ENCODE results near the gene GALNS.

GALNS gene

DNA sequence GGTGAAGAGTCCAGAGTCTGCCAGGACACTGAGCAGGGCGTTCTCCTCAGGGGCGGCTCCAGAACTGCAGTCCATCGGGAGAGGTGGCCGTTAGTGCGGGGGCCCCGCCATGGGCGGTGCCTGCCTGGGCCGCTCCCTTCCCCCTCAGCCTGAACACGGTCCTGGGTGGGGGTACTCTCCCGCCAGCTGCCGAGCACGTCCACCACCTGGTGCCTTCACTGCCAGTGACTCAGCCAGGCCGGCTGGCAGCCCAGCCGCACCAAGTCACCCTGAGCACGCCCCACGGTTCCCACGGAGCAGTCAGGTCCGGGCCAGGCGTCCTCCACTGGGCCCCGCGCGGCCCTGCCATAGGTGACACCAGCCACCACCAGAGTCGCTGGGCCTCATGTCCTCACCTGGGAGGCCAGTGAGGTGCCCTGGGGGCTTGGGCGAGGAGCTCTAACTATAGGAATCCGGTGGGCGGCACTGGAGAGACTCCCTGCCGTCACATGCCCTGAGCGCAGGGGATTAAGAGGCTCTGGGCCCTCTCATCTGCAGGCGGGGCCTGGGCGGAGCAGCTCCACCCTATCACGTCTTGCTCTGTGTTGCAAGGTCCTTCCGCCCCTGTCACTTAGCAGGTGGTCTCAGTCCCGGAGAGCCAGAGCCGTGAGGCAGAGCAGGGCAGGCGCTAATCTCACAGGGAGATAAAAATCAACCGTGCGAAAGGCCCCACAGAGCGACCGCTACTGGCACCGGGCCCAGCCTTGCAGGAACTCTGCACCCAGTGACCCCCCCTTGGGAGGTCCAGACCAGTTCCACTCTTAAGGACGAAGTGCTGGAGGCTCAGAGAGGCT lies 86.1 kb downstream of the GALNS start:
- Histone ChIP-seq H3K4me1 (ENCODE audit: control insufficient read depth, insufficient read depth, low read length) (peaks cover 93% of the 10 kb centered on the region), H3K9me3 (replicated peaks; ENCODE audit: low read length) (no peaks in the 10 kb centered on the region), H3K9ac (ENCODE audit: low read depth, low read length) (peak overlapping the region; percentile 56), H3K4me3 (ENCODE audit: low read length) (peak overlapping the region; percentile 56), H3K4me2 (ENCODE audit: low read length) (peak overlapping the region; percentile 82), H3K27me3 (ENCODE audit: control insufficient read depth, insufficient read depth, low read length) (no peaks in the 10 kb centered on the region), H3K36me3 (ENCODE audit: insufficient read depth, low read length) (peaks cover 11% of the 10 kb centered on the region)

DNA sequence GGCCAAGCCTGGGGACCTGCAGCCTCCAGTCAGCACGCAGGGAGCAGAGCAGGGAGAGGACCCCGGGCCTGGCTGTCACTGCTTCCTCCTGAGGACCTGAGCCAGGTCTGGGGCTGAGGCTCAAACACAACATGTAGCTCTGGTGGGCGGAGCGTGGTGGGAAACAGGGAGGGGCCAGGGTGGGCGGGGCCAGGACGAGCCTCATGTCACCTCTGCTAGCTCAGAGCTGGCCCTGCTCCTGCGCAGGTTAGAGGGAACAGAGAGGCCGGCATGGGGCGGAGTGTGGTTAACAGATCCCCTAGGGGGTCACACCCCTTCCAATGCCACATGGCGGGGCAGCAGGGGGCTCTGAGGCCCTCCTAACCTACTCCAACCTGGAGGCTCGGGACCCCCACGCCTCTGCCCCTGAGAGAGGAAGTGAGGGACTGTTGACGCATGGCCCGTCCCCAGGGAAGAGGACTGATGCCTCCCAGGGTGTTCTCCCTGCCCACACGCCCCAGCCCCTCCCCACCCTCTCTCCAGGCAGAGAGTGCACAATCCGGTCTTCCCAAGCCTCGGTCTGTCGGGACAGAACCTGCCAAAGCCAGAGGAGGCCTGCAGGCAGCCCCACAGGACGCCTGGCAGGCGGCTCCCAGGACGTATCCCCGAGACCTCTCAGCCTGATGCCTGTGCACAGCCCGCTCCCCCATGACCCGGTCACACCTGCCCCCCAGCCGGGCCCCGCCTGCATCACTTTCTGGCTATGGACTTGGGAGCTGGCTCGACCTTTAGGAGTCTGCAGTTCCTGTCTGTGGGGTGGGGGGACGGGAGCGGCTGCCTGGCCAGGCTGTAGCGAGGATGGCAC lies 86.9 kb downstream of the GALNS start:
- Histone ChIP-seq H3K27me3 (ENCODE audit: control insufficient read depth, insufficient read depth, low read length) (no peaks in the 10 kb centered on the region), H3K4me1 (ENCODE audit: control insufficient read depth, insufficient read depth, low read length) (peaks cover 96% of the 10 kb centered on the region), H3K36me3 (ENCODE audit: insufficient read depth, low read length) (peaks cover 7% of the 10 kb centered on the region), H3K4me2 (ENCODE audit: low read length) (peak overlapping the region; percentile 82), H3K4me3 (ENCODE audit: low read length) (peak overlapping the region; percentile 56), H3K9ac (ENCODE audit: low read depth, low read length) (peak overlapping the region; percentile 56), H3K9me3 (replicated peaks; ENCODE audit: low read length) (no peaks in the 10 kb centered on the region)

DNA sequence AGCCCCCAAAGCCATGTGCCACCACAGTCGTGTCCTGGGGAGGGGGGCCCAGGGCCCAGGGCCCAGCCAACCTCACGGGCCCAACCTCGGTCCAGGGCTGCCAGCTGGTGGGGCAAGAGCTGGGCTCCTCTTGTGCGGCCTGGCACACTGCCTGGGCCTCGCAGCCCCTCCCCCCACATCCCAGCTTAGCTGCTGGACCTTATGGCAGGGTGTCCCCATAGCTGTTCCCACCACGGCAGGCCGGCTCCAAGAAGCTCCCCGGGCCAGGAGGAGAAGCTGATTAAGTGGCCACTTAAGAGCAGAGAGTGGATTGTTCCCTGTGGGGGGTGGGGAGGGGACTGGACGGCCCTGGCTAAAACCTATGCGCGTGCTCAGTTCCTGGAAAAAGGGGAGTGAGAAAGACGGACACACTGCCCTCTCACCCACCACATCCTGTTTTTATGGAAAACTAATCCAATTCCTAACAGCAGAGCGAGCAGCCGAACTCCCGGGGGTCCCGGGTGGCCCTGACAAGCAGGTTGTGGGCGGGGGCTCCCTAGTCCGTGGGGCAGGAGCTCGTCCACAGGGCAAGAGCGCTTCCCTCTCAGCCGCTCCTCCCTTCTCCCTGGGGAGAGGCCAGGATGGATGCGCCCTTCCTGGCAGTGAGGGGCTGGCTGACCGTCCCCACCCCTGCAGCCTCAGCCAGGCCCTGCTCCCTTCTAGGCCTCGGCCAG lies 88.5 kb downstream of the GALNS start:
- H3K36me3 ChIP-seq (ENCODE audit: insufficient read depth, low read length), result peaks cover 16% of the 10 kb centered on the region
- peak overlapping the region; percentile 75 for H3K4me2 ChIP-seq (ENCODE audit: low read length)
- peak overlapping the region; percentile 53 for H3K9ac ChIP-seq (ENCODE audit: low read depth, low read length)
- H3K4me3 ChIP-seq (ENCODE audit: low read length), result peak overlapping the region; percentile 16
- peaks cover 86% of the 10 kb centered on the region for H3K4me1 ChIP-seq (ENCODE audit: control insufficient read depth, insufficient read depth, low read length)
- no peaks in the 10 kb centered on the region for H3K9me3 ChIP-seq (replicated peaks; ENCODE audit: low read length)
- H3K27me3 ChIP-seq (ENCODE audit: control insufficient read depth, insufficient read depth, low read length), result no peaks in the 10 kb centered on the region

DNA sequence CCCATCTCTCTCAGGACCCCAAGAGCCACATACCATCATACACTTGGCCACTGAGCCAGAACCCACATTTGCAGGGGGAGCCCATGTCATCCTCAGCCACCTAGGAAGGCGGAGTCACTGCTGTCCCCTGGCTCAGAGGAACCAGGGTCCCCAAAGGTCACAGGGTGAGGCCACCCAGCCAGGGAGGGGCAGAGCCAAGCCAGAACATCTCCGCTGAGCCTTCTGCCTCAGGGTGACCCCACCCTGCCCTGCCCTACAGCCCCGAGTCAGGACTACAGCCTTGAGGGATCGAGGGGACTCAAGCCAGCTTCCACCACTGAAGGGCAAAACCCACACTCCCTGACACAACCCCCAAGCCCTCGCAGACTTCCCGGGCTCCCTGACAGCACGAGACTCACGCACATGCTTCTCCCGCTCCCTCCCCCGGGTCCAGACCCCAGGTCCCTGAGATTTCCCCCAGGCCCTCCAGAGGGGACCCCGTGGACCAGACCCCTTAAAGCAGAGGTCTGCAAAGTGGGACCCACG lies 89.1 kb downstream of the GALNS start:
- Histone ChIP-seq H3K4me1 (ENCODE audit: control insufficient read depth, insufficient read depth, low read length) (peaks cover 80% of the 10 kb centered on the region), H3K4me3 (ENCODE audit: low read length) (peak overlapping the region; percentile 6), H3K9ac (ENCODE audit: low read depth, low read length) (peak overlapping the region; percentile 53), H3K27me3 (ENCODE audit: control insufficient read depth, insufficient read depth, low read length) (no peaks in the 10 kb centered on the region), H3K36me3 (ENCODE audit: insufficient read depth, low read length) (peaks cover 17% of the 10 kb centered on the region), H3K4me2 (ENCODE audit: low read length) (peak overlapping the region; percentile 75), H3K9me3 (replicated peaks; ENCODE audit: low read length) (no peaks in the 10 kb centered on the region)

DNA sequence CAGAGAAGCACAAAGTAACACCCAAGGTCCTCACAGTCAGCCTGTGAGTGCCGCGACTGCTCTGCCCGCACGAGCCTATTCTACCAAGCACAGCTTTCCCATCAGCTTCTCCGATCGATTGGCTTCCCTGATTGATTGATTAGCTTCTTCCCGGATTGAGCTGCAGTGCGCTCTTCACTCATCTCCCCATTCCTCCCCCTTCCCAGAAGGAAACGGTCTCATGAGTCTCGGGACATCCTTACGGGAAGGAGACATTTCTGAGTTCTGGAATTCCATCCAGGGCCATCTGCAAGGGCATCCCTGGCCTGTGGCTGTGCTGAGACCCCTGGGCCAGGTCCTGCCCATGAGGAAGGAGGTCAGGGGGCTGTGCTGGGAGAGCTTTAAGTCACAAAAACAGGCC lies 89.8 kb downstream of the GALNS start:
- H3K9ac ChIP-seq (ENCODE audit: low read depth, low read length), result no peak overlapping the region
- no peaks in the 10 kb centered on the region for H3K27me3 ChIP-seq (ENCODE audit: control insufficient read depth, insufficient read depth, low read length)
- peaks cover 73% of the 10 kb centered on the region for H3K4me1 ChIP-seq (ENCODE audit: control insufficient read depth, insufficient read depth, low read length)
- no peak overlapping the region for H3K4me2 ChIP-seq (ENCODE audit: low read length)
- peaks cover 20% of the 10 kb centered on the region for H3K36me3 ChIP-seq (ENCODE audit: insufficient read depth, low read length)
- H3K9me3 ChIP-seq (replicated peaks; ENCODE audit: low read length), result no peaks in the 10 kb centered on the region
- H3K4me3 ChIP-seq (ENCODE audit: low read length), result no peak overlapping the region

DNA sequence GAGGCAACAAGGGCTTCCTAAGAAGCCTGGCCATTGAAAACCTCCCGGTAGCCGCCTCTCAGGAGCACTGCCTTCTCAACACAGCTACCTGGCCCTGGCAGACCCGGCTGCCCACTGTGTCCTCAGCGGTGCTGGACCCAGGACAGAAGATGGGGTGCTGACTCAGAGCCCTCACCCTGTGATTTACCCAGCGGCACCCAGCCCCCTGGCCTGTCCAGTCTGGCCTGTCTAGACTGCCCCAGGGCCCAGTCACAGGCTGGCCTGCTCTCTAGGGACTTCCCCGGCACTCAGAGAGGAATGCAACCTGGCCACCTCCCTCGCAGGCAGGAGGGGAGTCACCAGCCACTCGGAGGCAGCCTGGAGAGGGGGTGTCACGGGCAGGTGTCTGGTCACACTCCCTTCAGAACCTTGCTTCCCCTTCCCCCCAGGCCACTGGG lies 91.8 kb downstream of the GALNS start:
- Histone ChIP-seq H3K9ac (ENCODE audit: low read depth, low read length) (no peak overlapping the region), H3K36me3 (ENCODE audit: insufficient read depth, low read length) (peaks cover 26% of the 10 kb centered on the region), H3K4me2 (ENCODE audit: low read length) (no peak overlapping the region), H3K4me1 (ENCODE audit: control insufficient read depth, insufficient read depth, low read length) (peaks cover 58% of the 10 kb centered on the region), H3K4me3 (ENCODE audit: low read length) (no peak overlapping the region), H3K27me3 (ENCODE audit: control insufficient read depth, insufficient read depth, low read length) (no peaks in the 10 kb centered on the region), H3K9me3 (replicated peaks; ENCODE audit: low read length) (no peaks in the 10 kb centered on the region)

DNA sequence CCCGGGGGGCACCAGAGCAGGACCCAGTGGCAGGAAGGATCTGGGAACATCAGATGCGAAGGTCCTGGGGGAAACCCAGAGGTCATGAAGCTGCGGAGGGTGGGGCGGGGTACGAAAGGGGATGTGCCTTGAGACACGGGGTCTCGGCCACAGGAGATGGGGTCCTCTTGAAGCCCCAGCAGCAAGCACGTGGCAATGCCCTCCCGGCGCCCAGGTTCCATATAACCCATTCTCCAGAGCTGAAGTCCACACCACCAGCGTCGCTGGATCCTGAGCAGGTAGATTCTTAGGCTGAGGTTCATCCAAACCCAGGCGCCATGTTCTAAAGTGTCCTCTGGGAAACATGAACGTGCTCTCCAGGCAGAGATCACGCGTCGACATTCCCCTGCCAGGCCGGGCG lies 92.7 kb downstream of the GALNS start:
- Histone ChIP-seq H3K4me1 (ENCODE audit: control insufficient read depth, insufficient read depth, low read length) (peaks cover 58% of the 10 kb centered on the region), H3K9ac (ENCODE audit: low read depth, low read length) (no peak overlapping the region), H3K27me3 (ENCODE audit: control insufficient read depth, insufficient read depth, low read length) (no peaks in the 10 kb centered on the region), H3K4me2 (ENCODE audit: low read length) (no peak overlapping the region), H3K9me3 (replicated peaks; ENCODE audit: low read length) (no peaks in the 10 kb centered on the region), H3K36me3 (ENCODE audit: insufficient read depth, low read length) (peaks cover 26% of the 10 kb centered on the region), H3K4me3 (ENCODE audit: low read length) (no peak overlapping the region)
